ENCODE data around the gene FZD10.

Gene FZD10

DNA sequence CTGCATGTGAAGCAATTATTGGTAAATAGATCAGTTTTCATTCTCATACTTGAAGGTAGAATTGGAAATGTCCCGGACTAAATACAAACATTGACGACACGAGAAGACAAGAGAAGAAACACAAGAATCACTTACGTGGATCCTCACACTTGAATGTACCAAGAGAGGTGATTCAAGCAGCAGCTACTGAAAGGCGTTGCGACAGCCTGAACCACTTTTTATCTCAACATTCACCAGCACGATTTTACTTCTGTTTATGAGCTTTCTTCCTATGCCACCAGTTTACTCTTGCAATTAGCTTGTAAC lies 3.6 kb upstream of the FZD10 start:
- in situ Hi-C loops (cut with HindIII; ENCODE audit: low sequenced_read_pairs) = no loop called here
- H3K4me3 ChIP-seq (ENCODE audit: low read depth, low read length) = no peak overlapping the region
- TF ChIP-seq, protein P1, sequence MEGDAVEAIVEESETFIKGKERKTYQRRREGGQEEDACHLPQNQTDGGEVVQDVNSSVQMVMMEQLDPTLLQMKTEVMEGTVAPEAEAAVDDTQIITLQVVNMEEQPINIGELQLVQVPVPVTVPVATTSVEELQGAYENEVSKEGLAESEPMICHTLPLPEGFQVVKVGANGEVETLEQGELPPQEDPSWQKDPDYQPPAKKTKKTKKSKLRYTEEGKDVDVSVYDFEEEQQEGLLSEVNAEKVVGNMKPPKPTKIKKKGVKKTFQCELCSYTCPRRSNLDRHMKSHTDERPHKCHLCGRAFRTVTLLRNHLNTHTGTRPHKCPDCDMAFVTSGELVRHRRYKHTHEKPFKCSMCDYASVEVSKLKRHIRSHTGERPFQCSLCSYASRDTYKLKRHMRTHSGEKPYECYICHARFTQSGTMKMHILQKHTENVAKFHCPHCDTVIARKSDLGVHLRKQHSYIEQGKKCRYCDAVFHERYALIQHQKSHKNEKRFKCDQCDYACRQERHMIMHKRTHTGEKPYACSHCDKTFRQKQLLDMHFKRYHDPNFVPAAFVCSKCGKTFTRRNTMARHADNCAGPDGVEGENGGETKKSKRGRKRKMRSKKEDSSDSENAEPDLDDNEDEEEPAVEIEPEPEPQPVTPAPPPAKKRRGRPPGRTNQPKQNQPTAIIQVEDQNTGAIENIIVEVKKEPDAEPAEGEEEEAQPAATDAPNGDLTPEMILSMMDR (IDR thresholded peaks at IDR 0.05; ENCODE audit: low read depth, low read length) = no peak
- DNase-seq (ENCODE audit: low read depth, low spot score) = no peak

DNA sequence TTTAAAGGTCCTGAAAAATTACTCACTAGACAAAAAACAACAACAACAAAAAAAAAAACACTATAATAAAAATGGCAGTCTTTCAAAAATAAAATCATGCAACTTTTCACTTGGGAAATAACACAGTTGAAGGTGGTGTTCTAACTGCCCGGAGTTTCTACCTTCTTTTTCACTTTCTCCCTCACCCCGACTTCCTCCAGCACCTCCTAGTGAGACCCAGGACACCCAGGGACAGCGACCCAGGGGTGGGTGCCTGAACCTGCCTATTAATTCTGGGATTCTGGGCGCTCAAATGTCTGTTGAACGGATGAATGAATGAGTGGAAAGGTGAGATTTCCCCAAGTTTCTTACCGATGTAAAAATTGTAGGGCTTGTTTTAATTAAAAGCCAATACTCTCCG lies 2.0 kb upstream of the FZD10 start:
- TF ChIP-seq, protein P1 (IDR thresholded peaks at IDR 0.05; ENCODE audit: low read depth, low read length) = no peak
- in situ Hi-C loops (cut with HindIII; ENCODE audit: low sequenced_read_pairs) = no loop called here
- DNase-seq (ENCODE audit: low read depth, low spot score) = no peak
- no peak overlapping the region for H3K4me3 ChIP-seq (ENCODE audit: low read depth, low read length)

DNA sequence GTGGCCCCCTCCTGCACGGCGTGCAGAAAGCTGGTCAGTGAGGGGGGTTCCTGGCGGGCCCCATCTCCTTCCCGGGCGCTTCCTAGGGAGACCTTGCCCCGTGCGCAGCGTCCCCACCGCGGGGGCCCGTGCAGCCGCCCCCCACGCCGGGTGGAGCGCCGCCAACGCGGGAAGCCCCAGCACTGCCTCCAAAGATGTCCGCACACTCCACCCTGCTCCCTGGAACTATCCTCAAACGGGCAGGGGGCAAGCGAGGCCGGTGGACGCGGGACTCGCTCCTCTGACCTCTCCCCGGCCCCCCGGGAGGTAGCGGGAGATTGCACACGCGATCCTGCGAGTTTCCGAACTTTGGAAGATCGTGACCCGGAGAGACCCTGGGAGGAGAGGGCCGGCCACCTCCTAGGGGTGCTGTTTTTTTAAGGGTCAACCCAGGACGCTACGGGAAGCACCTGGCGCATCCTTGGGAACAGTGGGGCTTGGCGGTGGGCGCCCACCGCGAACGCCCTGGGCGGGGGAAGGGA lies 1.5 kb upstream of the FZD10 start:
- DNase-seq (ENCODE audit: low read depth, low spot score) = no peak
- TF ChIP-seq, protein P1 (IDR thresholded peaks at IDR 0.05; ENCODE audit: low read depth, low read length) = no peak
- in situ Hi-C loops (cut with HindIII; ENCODE audit: low sequenced_read_pairs) = no loop called here
- no peak overlapping the region for H3K4me3 ChIP-seq (ENCODE audit: low read depth, low read length)

DNA sequence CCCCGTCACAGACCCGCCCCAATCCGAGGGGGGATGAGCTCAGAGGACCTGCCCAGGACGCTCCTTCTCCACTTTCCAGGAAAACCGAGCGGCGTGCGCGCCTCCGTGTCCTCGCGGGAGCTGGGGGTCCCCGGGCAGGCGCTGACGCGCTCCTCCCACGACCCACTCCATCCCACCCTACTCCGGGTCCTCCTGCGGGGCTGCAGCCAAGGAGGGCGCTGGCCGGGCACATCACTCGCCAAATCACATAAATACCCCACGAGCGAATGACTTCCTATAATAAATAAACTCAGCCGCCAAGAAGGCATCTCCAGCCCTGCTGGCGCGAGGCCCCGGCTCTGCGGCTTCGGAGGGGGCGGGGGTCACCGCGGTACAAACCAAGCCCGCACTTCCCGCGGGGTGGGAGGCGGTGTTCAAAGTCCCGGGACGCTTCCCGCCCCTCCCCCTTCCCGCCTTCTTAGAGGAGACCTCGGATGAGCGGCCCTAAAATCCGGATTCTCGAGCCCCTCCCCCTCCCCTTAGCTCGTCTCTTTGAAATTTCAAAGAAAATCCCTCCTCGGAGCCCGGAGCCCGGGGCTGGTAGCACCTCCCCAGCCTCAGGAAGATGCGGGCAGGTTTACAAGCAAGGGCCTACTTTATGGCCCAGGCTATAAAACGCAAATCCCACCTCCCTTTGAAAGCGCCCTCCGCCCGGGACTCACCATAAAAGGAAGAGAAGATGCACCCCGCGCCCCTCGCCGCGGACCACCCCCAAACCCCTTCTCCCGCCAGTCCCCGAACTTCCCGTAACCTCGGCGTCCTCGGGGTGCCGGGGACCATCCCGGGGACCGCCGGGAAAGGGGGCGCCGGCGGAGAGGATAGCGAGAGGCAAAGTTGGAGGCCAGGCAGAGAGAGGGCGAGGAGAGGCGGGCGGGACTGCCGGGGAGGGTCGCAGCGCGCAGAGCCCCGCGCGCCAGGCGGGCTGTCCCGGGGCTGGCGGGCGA lies 712 bp upstream of the FZD10 start:
- in situ Hi-C loops (cut with HindIII; ENCODE audit: low sequenced_read_pairs) = no loop called here
- TF ChIP-seq, protein P1 (IDR thresholded peaks at IDR 0.05; ENCODE audit: low read depth, low read length) = no peak
- peak overlapping the region; percentile 2 for H3K4me3 ChIP-seq (ENCODE audit: low read depth, low read length)
- peak; percentile 18 for DNase-seq (ENCODE audit: low read depth, low spot score)

DNA sequence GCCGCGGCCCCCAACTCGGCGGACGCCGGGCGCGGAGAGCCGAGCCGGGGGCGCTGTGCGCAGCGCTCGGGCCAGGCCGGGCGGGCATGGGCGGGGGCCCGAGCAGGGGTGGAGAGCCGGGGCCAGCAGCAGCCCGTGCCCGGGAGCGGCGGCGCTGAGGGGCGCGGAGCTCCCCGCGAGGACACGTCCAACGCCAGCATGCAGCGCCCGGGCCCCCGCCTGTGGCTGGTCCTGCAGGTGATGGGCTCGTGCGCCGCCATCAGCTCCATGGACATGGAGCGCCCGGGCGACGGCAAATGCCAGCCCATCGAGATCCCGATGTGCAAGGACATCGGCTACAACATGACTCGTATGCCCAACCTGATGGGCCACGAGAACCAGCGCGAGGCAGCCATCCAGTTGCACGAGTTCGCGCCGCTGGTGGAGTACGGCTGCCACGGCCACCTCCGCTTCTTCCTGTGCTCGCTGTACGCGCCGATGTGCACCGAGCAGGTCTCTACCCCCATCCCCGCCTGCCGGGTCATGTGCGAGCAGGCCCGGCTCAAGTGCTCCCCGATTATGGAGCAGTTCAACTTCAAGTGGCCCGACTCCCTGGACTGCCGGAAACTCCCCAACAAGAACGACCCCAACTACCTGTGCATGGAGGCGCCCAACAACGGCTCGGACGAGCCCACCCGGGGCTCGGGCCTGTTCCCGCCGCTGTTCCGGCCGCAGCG lies 639 bp downstream of the FZD10 start:
- H3K4me3 ChIP-seq (ENCODE audit: low read depth, low read length) = no peak overlapping the region
- in situ Hi-C loops (cut with HindIII; ENCODE audit: low sequenced_read_pairs) = no loop called here

More for the DNA sequence above, 639 bp downstream of the FZD10 start:
- no peak for DNase-seq (ENCODE audit: low read depth, low spot score)
- TF ChIP-seq, protein P1 (IDR thresholded peaks at IDR 0.05; ENCODE audit: low read depth, low read length) = no peak

Data from astrocyte of the spinal cord (primary cell).